ENCODE results near the gene MAG.
A peak's percentile ranks its signal among the peaks of the same experiment; 100 is the strongest.
"Not testable (repeated sequence)": the region's sequence is repeated elsewhere in the genome, so short reads cannot be mapped to it uniquely, and the experiment has no call there.

Gene MAG

GRCh38 chr19:35353635-35354034, 61.7 kb downstream of the MAG start:
- POLR2A ChIA-PET: interaction anchor here (1.4 kb wide), 1 partner anchor 156 kb away, joined by 4 read pairs; no protein-coding TSS in a partner anchor

GRCh38 chr19:35354898-35355297, 62.9 kb downstream of the MAG start:
- TF ChIP-seq CTCF (IDR thresholded peaks at IDR 0.05; ENCODE audit: control extremely low read depth, extremely low read depth, low read depth, missing control alignments): no peak
- ChIA-PET CTCF (interaction anchor here (1.6 to 7.2 kb wide), 5 partner anchors 8 to 139 kb away, joined by 3 to 125 read pairs (median 27); partner anchors contain the start of gene FFAR1), POLR2A (no interaction called here)
- DNase-seq (ENCODE audit: extremely low spot score): peak; percentile 3

More at GRCh38 chr19:35353635-35354034, 61.7 kb downstream of the MAG start:
- TF ChIP-seq CTCF (IDR thresholded peaks at IDR 0.05; ENCODE audit: control extremely low read depth, extremely low read depth, low read depth, missing control alignments): no peak
- CTCF ChIA-PET: interaction anchor here (0.8 to 7.2 kb wide), 42 partner anchors 8 to 238 kb away, joined by 3 to 125 read pairs (median 7); partner anchors contain the start of gene FFAR2
- peak; percentile 1 for DNase-seq (ENCODE audit: extremely low spot score)

GRCh38 chr19:35355791-35356460, 64.0 kb downstream of the MAG start:
- CTCF ChIA-PET: interaction anchor here (1.5 to 7.2 kb wide), 8 partner anchors 9 to 153 kb away, joined by 3 to 125 read pairs (median 6); partner anchors contain the start of genes FFAR1 and KRTDAP
- peak; percentile 9 for DNase-seq (ENCODE audit: extremely low spot score)
- TF ChIP-seq CTCF (IDR thresholded peaks at IDR 0.05; ENCODE audit: control extremely low read depth, extremely low read depth, low read depth, missing control alignments): no peak
- POLR2A ChIA-PET: interaction anchor here (0.6 to 0.9 kb wide), 3 partner anchors 11 to 153 kb away, joined by 3 to 4 read pairs (median 3); no protein-coding TSS in a partner anchor

GRCh38 chr19:35357867-35358573, 66.1 kb downstream of the MAG start, which contains the start of gene FFAR3:
Gene FFAR3, plus strand, starts transcription at chr19:35358460. Its CDS starts 431 bp downstream, at chr19:35358891.
- ChIA-PET CTCF (interaction anchor here (0.9 to 7.2 kb wide), 10 partner anchors 17 to 151 kb away, joined by 3 to 125 read pairs (median 4); partner anchors contain the start of gene KRTDAP), POLR2A (interaction anchor here (1.0 kb wide), 1 partner anchor 10 kb away, joined by 4 read pairs; no protein-coding TSS in a partner anchor)
- peak; percentile 5 for DNase-seq (ENCODE audit: extremely low spot score)
- TF ChIP-seq CTCF (IDR thresholded peaks at IDR 0.05; ENCODE audit: control extremely low read depth, extremely low read depth, low read depth, missing control alignments): no peak

GRCh38 chr19:35358834-35359233, 66.9 kb downstream of the MAG start:
- POLR2A ChIA-PET; DNase-seq (ENCODE audit: extremely low spot score): not testable (repeated sequence)
- CTCF ChIA-PET: interaction anchor here (0.9 to 7.2 kb wide), 2 partner anchors 111 to 139 kb away, joined by 3 to 125 read pairs; no protein-coding TSS in a partner anchor

- CTCF ChIA-PET; POLR2A ChIA-PET; DNase-seq (ENCODE audit: extremely low spot score): not testable (repeated sequence)
Observed at GRCh38 chr19:35359395-35359794, 67.4 kb downstream of the MAG start.

- CTCF ChIA-PET; DNase-seq (ENCODE audit: extremely low spot score); POLR2A ChIA-PET: not testable (repeated sequence)
Observed at GRCh38 chr19:35360081-35360480, 68.1 kb downstream of the MAG start.
